SU-DHL-6 (cell line): ENCODE measurements around the gene SEMA5A.

Source experiments
- CTCF ChIP-seq: fragments of 200-600 bp; sonication (generic); IDR thresholded peaks from one replicate; pipeline ENCODE4 v1.5.1; 2017; ENCODE audit warnings: antibody characterized with exemption, mild to moderate bottlenecking, low read length, moderate library complexity; ENCODE audit not compliant: insufficient read depth, poor library complexity, severe bottlenecking
- EZH2phosphoT487 ChIP-seq: fragments of 200-600 bp; sonication (generic), shearing (Covaris generic); conservative IDR thresholded peaks from 2 replicates; pipeline ENCODE4 v1.6.1; 2018; ENCODE audit warnings: mild to moderate bottlenecking, antibody characterized with exemption, low read length, moderate library complexity, mixed read lengths

- TF ChIP-seq CTCF (no peak), EZH2phosphoT487 (no peak)
Measured at GRCh38 chr5:9354336-9355081, 191.4 kb downstream of the SEMA5A start.
